GM23338 (cell line): ENCODE data around the gene CAMK2N2.

ENCODE experiments used
- CREB1 ChIP-seq: fragments of 250-450 bp; sonication (Bioruptor Pico); IDR thresholded peaks from 2 replicates; pipeline ENCODE4 v1.5.0; 2020; ENCODE audit warnings: low read depth, mild to moderate bottlenecking, moderate library complexity
- EZH2 ChIP-seq: fragments of 200-600 bp; sonication (generic); IDR thresholded peaks from one replicate; pipeline ENCODE4 v1.8.0; 2017; ENCODE audit warnings: antibody characterized with exemption, mild to moderate bottlenecking, low read depth; ENCODE audit not compliant: unreplicated experiment
- EZH2phosphoT487 ChIP-seq: fragments of 200-600 bp; sonication (generic); IDR thresholded peaks from one replicate; pipeline ENCODE4 v1.8.1; 2018; ENCODE audit warnings: antibody characterized with exemption; ENCODE audit not compliant: unreplicated experiment
- NANOG ChIP-seq: IDR thresholded peaks from 2 replicates; pipeline ENCODE4 v1.6.1; 2016; ENCODE audit warnings: antibody characterized with exemption, borderline replicate concordance
- POLR2AphosphoS5 ChIP-seq: IDR thresholded peaks from 2 replicates; pipeline ENCODE4 v1.6.1; 2016; ENCODE audit warnings: antibody characterized with exemption, low read depth
- STAT1 ChIP-seq: IDR thresholded peaks from one replicate; pipeline ENCODE4 v1.6.1; 2016; ENCODE audit warnings: antibody characterized with exemption; ENCODE audit not compliant: unreplicated experiment
- TF ChIP-seq, protein P1 (sequence below), 2 experiments: fragments of 200-600 bp in 1 of 2; sonication (generic) in 1 of 2; conservative IDR thresholded peaks; 2 replicates each; pipeline versions ENCODE4 v1.5.1 to v1.6.1; 2016 to 2017; ENCODE audit warnings: antibody characterized with exemption in 2 of 2, low read depth in 2 of 2, mild to moderate bottlenecking in 2 of 2, moderate library complexity in 1 of 2
- TF ChIP-seq, protein P2 (sequence below): IDR thresholded peaks from one replicate; pipeline ENCODE4 v1.6.1; 2018; ENCODE audit warnings: antibody characterized with exemption; ENCODE audit not compliant: unreplicated experiment

DNA sequence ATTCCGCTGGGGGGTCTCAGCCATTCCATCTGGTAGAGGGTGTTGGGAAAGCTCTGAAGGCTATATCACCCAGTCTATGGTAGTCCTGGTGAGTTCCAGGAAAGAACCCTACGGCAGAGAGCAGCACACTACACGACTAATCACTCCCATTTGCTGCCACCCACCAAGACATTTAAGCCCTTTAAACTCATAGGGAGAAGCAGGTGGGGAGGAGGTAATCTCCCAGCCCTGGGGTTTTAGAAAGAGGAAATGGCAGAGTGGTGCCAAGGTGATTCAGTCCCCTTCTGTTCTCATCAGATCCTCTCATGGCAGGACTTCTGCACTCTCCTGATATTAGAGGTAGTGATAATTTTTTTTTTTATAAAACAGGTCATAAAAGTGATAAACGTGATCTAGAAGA lies 42.5 kb downstream of the CAMK2N2 start:
- TF ChIP-seq, protein P1, sequence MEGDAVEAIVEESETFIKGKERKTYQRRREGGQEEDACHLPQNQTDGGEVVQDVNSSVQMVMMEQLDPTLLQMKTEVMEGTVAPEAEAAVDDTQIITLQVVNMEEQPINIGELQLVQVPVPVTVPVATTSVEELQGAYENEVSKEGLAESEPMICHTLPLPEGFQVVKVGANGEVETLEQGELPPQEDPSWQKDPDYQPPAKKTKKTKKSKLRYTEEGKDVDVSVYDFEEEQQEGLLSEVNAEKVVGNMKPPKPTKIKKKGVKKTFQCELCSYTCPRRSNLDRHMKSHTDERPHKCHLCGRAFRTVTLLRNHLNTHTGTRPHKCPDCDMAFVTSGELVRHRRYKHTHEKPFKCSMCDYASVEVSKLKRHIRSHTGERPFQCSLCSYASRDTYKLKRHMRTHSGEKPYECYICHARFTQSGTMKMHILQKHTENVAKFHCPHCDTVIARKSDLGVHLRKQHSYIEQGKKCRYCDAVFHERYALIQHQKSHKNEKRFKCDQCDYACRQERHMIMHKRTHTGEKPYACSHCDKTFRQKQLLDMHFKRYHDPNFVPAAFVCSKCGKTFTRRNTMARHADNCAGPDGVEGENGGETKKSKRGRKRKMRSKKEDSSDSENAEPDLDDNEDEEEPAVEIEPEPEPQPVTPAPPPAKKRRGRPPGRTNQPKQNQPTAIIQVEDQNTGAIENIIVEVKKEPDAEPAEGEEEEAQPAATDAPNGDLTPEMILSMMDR (conservative IDR thresholded peaks at IDR 0.05; ENCODE audit: low read depth in 2 of 2) = no peak
- TF ChIP-seq, protein P2, sequence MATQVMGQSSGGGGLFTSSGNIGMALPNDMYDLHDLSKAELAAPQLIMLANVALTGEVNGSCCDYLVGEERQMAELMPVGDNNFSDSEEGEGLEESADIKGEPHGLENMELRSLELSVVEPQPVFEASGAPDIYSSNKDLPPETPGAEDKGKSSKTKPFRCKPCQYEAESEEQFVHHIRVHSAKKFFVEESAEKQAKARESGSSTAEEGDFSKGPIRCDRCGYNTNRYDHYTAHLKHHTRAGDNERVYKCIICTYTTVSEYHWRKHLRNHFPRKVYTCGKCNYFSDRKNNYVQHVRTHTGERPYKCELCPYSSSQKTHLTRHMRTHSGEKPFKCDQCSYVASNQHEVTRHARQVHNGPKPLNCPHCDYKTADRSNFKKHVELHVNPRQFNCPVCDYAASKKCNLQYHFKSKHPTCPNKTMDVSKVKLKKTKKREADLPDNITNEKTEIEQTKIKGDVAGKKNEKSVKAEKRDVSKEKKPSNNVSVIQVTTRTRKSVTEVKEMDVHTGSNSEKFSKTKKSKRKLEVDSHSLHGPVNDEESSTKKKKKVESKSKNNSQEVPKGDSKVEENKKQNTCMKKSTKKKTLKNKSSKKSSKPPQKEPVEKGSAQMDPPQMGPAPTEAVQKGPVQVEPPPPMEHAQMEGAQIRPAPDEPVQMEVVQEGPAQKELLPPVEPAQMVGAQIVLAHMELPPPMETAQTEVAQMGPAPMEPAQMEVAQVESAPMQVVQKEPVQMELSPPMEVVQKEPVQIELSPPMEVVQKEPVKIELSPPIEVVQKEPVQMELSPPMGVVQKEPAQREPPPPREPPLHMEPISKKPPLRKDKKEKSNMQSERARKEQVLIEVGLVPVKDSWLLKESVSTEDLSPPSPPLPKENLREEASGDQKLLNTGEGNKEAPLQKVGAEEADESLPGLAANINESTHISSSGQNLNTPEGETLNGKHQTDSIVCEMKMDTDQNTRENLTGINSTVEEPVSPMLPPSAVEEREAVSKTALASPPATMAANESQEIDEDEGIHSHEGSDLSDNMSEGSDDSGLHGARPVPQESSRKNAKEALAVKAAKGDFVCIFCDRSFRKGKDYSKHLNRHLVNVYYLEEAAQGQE = no peak
- TF ChIP-seq POLR2AphosphoS5 (no peak), CREB1 (CRISPR knock-in tag) (no peak), EZH2 (no peak), STAT1 (no peak), EZH2phosphoT487 (no peak), NANOG (no peak)
